ENCODE data around the gene BDP1. TPM values are rescaled to one million over a fixed set of nuclear protein-coding genes. Genes with fewer than 3 reads are reported as not detected.
A peak's percentile ranks its signal among the peaks of the same experiment; 100 is the strongest.

BDP1 gene
- total RNA-seq, 1 experiment from 2014 or later: 22.0 TPM

DNA sequence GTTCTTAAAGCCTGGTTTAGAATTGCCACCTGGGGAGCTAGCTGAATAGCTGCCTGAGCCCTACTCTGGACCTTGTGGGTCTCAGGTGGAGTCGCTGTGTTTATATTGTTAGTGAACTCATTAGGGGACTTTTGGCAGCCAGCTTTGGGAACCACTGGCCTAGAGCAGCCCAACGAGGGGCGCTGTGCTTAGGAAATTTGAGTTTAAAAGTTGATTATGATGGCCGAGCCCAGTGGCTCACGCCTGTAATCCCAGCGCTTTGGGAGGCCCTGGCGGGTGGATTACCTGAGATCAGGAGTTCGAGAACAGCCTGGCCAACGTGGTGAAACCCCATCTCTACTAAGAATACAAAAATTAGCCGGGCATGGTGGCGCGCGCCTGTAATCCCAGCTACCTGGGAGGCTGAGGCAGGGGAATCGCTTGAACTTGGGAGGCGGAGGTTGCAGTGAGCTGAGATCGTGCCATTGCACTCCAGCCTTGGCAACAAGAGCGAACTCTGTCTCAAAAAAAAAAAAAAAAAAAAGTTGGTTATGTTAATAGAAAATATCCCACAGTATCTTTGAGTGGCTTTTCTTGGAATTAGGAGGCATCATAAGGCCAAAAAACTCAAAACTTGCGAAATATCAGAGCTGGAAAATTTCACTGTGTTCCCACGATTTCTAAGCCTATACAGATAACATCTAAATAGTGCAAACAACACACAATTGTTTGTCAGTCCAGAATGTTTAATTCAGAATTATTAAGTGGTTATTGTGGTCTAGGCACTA, 132.5 kb downstream of the BDP1 start:
- TF ChIP-seq ZNF274 (IDR thresholded peaks at IDR 0.05; ENCODE audit: low read depth, low read length) (no peak), ELF1 (IDR thresholded peaks at IDR 0.05; ENCODE audit: borderline replicate concordance, low read depth) (no peak), CBX3 (IDR thresholded peaks at IDR 0.05; ENCODE audit: low read depth) (no peak), POLR2A (IDR thresholded peaks at IDR 0.05; ENCODE audit: borderline replicate concordance, extremely low read depth, insufficient read depth, insufficient read length) (no peak), FOSL1 (IDR thresholded peaks at IDR 0.05; ENCODE audit: low read depth) (no peak), POLR2AphosphoS5 (IDR thresholded peaks at IDR 0.05; ENCODE audit: low read depth, low read length) (no peak), ZFX (IDR thresholded peaks at IDR 0.05) (no peak), SIN3A (IDR thresholded peaks at IDR 0.05; ENCODE audit: low read depth) (no peak), TCF7L2 (IDR thresholded peaks at IDR 0.05; ENCODE audit: borderline replicate concordance, extremely low read depth, insufficient read depth, insufficient read length) (no peak), CEBPB (IDR thresholded peaks at IDR 0.05; ENCODE audit: low read depth) (no peak), EZH2 (IDR thresholded peaks at IDR 0.05) (no peak), SP1 (IDR thresholded peaks at IDR 0.05; ENCODE audit: low read depth) (no peak)
- TF ChIP-seq, protein P1, sequence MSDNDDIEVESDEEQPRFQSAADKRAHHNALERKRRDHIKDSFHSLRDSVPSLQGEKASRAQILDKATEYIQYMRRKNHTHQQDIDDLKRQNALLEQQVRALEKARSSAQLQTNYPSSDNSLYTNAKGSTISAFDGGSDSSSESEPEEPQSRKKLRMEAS (IDR thresholded peaks at IDR 0.05): no peak
- TF ChIP-seq, protein P2, sequence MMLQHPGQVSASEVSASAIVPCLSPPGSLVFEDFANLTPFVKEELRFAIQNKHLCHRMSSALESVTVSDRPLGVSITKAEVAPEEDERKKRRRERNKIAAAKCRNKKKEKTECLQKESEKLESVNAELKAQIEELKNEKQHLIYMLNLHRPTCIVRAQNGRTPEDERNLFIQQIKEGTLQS (IDR thresholded peaks at IDR 0.05): no peak
- TF ChIP-seq, protein P3, sequence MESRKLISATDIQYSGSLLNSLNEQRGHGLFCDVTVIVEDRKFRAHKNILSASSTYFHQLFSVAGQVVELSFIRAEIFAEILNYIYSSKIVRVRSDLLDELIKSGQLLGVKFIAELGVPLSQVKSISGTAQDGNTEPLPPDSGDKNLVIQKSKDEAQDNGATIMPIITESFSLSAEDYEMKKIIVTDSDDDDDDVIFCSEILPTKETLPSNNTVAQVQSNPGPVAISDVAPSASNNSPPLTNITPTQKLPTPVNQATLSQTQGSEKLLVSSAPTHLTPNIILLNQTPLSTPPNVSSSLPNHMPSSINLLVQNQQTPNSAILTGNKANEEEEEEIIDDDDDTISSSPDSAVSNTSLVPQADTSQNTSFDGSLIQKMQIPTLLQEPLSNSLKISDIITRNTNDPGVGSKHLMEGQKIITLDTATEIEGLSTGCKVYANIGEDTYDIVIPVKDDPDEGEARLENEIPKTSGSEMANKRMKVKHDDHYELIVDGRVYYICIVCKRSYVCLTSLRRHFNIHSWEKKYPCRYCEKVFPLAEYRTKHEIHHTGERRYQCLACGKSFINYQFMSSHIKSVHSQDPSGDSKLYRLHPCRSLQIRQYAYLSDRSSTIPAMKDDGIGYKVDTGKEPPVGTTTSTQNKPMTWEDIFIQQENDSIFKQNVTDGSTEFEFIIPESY (IDR thresholded peaks at IDR 0.05; ENCODE audit: extremely low read depth, insufficient replicate concordance, low read length): no peak
- Histone ChIP-seq H3K9me2 (ENCODE audit: insufficient read depth) (no peaks in the 10 kb centered on the region), H3K4me1 (ENCODE audit: control insufficient read depth in 1 of 2, insufficient read depth in 2 of 2, low read length in 2 of 2) (peaks cover 10 to 23% of the 10 kb centered on the region in 2 experiments), H3K9ac (ENCODE audit: low read length) (peak overlapping the region; percentile 78), H3K79me2 (ENCODE audit: insufficient read depth, low read length) (peaks cover 32% of the 10 kb centered on the region), H3K36me3 (ENCODE audit: control insufficient read depth in 1 of 2, insufficient read depth in 2 of 2, low read length in 2 of 2) (no peaks in the 10 kb centered on the region), H2AFZ (ENCODE audit: low read depth, low read length, poor library complexity, severe bottlenecking) (peak overlapping the region; percentile 63), H3K9me3 (ENCODE audit: control insufficient read depth in 1 of 2, insufficient read depth in 1 of 2, low read depth in 1 of 2, low read length in 2 of 2) (no peaks in the 10 kb centered on the region), H3K27me3 (ENCODE audit: insufficient read depth, low read length) (no peaks in the 10 kb centered on the region), H3K4me2 (ENCODE audit: low read length) (peak overlapping the region; percentile 94), H3K27ac (ENCODE audit: low read depth, low read length) (peak overlapping the region; percentile 55), H3K4me3 (replicated peaks in 1 of 2; ENCODE audit: low read depth in 1 of 2, low read length in 2 of 2) (peak overlapping the region; percentile 74 to 75), H4K20me1 (ENCODE audit: insufficient read depth) (no peaks in the 10 kb centered on the region)
- CTCF ChIA-PET: interaction anchor here (1.4 to 2.7 kb wide), 2 partner anchors 13 to 169 kb away, joined by 3 to 20 read pairs; no protein-coding TSS in a partner anchor
- RAD21 ChIA-PET (ENCODE audit: low non-redundant PET in 1 of 2, low total read pairs in 2 of 2, uncharacterized antibody in 2 of 2, unreplicated experiment in 2 of 2): no interaction called here
- intact Hi-C loops (cut with micrococcal nuclease): no loop called here
- POLR2A ChIA-PET: interaction anchor here (0.7 to 1.1 kb wide), 3 partner anchors 9 to 13 kb away, joined by 3 read pairs; no protein-coding TSS in a partner anchor
- DNase-seq (ENCODE audit: low read depth, low spot score): no peak
- BruUV-seq (replicated peaks): no TSS peak
- peak; percentile 15 for ATAC-seq
